A673 (cell line): ENCODE measurements around the gene TLE7.

Source experiments
- CTCF ChIP-seq: fragments of 300-800, 200-600 bp; sonication (generic); conservative IDR thresholded peaks from 2 replicates; pipeline ENCODE4 v1.5.1; 2017; ENCODE audit warnings: low read depth, mild to moderate bottlenecking, antibody characterized with exemption, low read length, moderate library complexity, mixed read lengths
- EZH2 ChIP-seq: fragments of 200-600 bp; sonication (generic); IDR thresholded peaks from 2 replicates; pipeline ENCODE4 v1.6.1; 2017; ENCODE audit warnings: borderline replicate concordance, low read depth, mild to moderate bottlenecking, mixed read lengths, antibody characterized with exemption, low read length; ENCODE audit not compliant: poor library complexity, severe bottlenecking

- no peak for TF ChIP-seq CTCF
- no peak for TF ChIP-seq EZH2
These were observed 2.3 kb downstream of the TLE7 start for GRCh38 chr16:71439523-71439922.
